HepG2 (cell line): Measurements from ENCODE around the gene ZBTB8OS. TPM values are rescaled to one million over a fixed set of nuclear protein-coding genes. Genes with fewer than 3 reads are reported as not detected.
A peak's percentile ranks its signal among the peaks of the same experiment; 100 is the strongest.

Source experiments
- ATF1 ChIP-seq: IDR thresholded peaks from 2 replicates; pipeline ENCODE4 v1.6.1; 2016; ENCODE audit warnings: mild to moderate bottlenecking, control low read depth
- DMAP1 ChIP-seq: IDR thresholded peaks from 2 replicates; pipeline ENCODE4 v1.6.1; 2016
- ELF1 ChIP-seq: sonication (generic); formaldehyde crosslinking; IDR thresholded peaks from 2 replicates; pipeline ENCODE4 v1.4.0; 2020; ENCODE audit warnings: missing genetic modification reagents
- KDM5A ChIP-seq: fragments of 200-600 bp; sonication (generic); IDR thresholded peaks from 2 replicates; pipeline ENCODE4 v1.7.0; 2018; ENCODE audit warnings: antibody characterized with exemption, mild to moderate bottlenecking, low read length, borderline replicate concordance
- MXI1 ChIP-seq: IDR thresholded peaks from 3 replicates; pipeline ENCODE4 v1.6.1; 2012; ENCODE audit warnings: low read depth, low read length, inconsistent platforms, borderline replicate concordance
- NR2F6 ChIP-seq, 2 experiments: IDR thresholded peaks; 2 replicates each; pipeline ENCODE4 v1.6.1; 2016; ENCODE audit warnings: antibody characterized with exemption in 1 of 2, mild to moderate bottlenecking in 1 of 2
- RFX5 ChIP-seq: IDR thresholded peaks from 2 replicates; pipeline ENCODE4 v1.6.1; 2011; ENCODE audit warnings: low read depth, low read length, improper control_type of control experiment
- RFXANK ChIP-seq: IDR thresholded peaks from 2 replicates; pipeline ENCODE4 v1.6.1; 2016
- RFXAP ChIP-seq: sonication (generic); formaldehyde crosslinking; IDR thresholded peaks from 2 replicates; pipeline ENCODE4 v1.4.0; 2020; ENCODE audit warnings: missing genetic modification reagents, borderline replicate concordance
- SNRNP70 ChIP-seq: fragments of 200-400 bp; formaldehyde crosslinking; IDR thresholded peaks from 2 replicates; pipeline ENCODE4 v1.6.1; 2017; ENCODE audit warnings: mild to moderate bottlenecking, low read depth, low read length, moderate library complexity
- TBX2 ChIP-seq: sonication (generic); formaldehyde crosslinking; IDR thresholded peaks from 2 replicates; pipeline ENCODE4 v1.5.0; 2020; ENCODE audit warnings: missing genetic modification reagents, mild to moderate bottlenecking, borderline replicate concordance
- UBTF ChIP-seq: sonication (generic); formaldehyde crosslinking; IDR thresholded peaks from 2 replicates; pipeline ENCODE4 v1.4.0; 2020; ENCODE audit warnings: mild to moderate bottlenecking, missing genetic modification reagents
- ZBTB37 ChIP-seq: sonication (generic); formaldehyde crosslinking; IDR thresholded peaks from 2 replicates; pipeline ENCODE4 v1.4.0; 2020; ENCODE audit warnings: mild to moderate bottlenecking, missing genetic modification reagents
- ZFP41 ChIP-seq: sonication (generic); formaldehyde crosslinking; IDR thresholded peaks from 2 replicates; pipeline ENCODE4 v1.4.0; 2020; ENCODE audit warnings: mild to moderate bottlenecking, missing genetic modification reagents, borderline replicate concordance
- ZNF281 ChIP-seq: sonication (generic); formaldehyde crosslinking; IDR thresholded peaks from 2 replicates; pipeline ENCODE4 v1.4.0; 2020; ENCODE audit warnings: missing genetic modification reagents, borderline replicate concordance
- ZNF333 ChIP-seq: sonication (generic); formaldehyde crosslinking; IDR thresholded peaks from 2 replicates; pipeline ENCODE4 v1.4.0; 2020; ENCODE audit warnings: mild to moderate bottlenecking, missing genetic modification reagents, borderline replicate concordance
- ZNF460 ChIP-seq: sonication (generic); formaldehyde crosslinking; IDR thresholded peaks from 2 replicates; pipeline ENCODE4 v1.5.1; 2020; ENCODE audit warnings: missing genetic modification reagents, mild to moderate bottlenecking, borderline replicate concordance
- ZNF503 ChIP-seq: sonication (generic); formaldehyde crosslinking; IDR thresholded peaks from 2 replicates; pipeline ENCODE4 v1.4.0; 2020; ENCODE audit warnings: missing genetic modification reagents
- ZNF704 ChIP-seq: sonication (generic); formaldehyde crosslinking; IDR thresholded peaks from 2 replicates; pipeline ENCODE4 v1.8.1; 2023; ENCODE audit warnings: mild to moderate bottlenecking, inconsistent platforms, moderate library complexity, missing genetic modification reagents, borderline replicate concordance
- ZSCAN30 ChIP-seq: sonication (generic); formaldehyde crosslinking; IDR thresholded peaks from 2 replicates; pipeline ENCODE4 v1.5.0; 2020; ENCODE audit warnings: mild to moderate bottlenecking, missing genetic modification reagents
- polyA plus RNA-seq, 8 experiments: library from polyadenylated mRNA; depleted of rRNA in 3 of 8; stranded (reverse) in 7 of 8; unstranded in 1 of 8; fragments of >200 nt; fragmentation: Illumina TruSeq in 4 of 8; extraction: Trizol in 4 of 8; gene quantifications; 2 replicates each; pipeline versions ENCODE4 v1.2.1 to v1.2.3, GENCODE V29; 2011 to 2016; ENCODE audit warnings: low read depth in 4 of 8, missing spikeins in 1 of 8, mixed read lengths in 1 of 8; ENCODE audit not compliant: insufficient read depth in 1 of 8
- total RNA-seq, 5 experiments: library from RNA; depleted of rRNA; stranded (reverse); fragments of >200 nt; fragmentation: Illumina TruSeq; extraction: Trizol; gene quantifications; 2 replicates each; pipeline ENCODE4 v1.2.3, GENCODE V29; 2016; ENCODE audit warnings: low read depth in 1 of 5

ZBTB8OS gene
- total and polyA plus RNA-seq, 2 of the 13 experiments (the other 11 are each of a cell fraction or from before 2014, with no cell fraction given) = 57.7 to 84.8 TPM

GRCh38 chr1:32612189-32612881 lies 38.0 kb downstream of the ZBTB8OS start (continued):
- TF ChIP-seq DMAP1 (CRISPR knock-in tag) = no peak
- 0 out of 2 replicates have a peak, but pooled peaks have one; percentile 40 for TF ChIP-seq RFXANK (CRISPR knock-in tag)
- TF ChIP-seq ZFP41 (CRISPR knock-in tag) = no peak
- no peak for TF ChIP-seq ZNF333 (CRISPR knock-in tag)
- TF ChIP-seq ZNF704 (CRISPR knock-in tag) = 0 out of 2 replicates have a peak, but pooled peaks have one; percentile 34
- TF ChIP-seq ATF1 (CRISPR knock-in tag) = no peak
- TF ChIP-seq MXI1 = peak; percentile 66; the same call in 2 of the 3 replicates
- TF ChIP-seq KDM5A = no peak
- TF ChIP-seq SNRNP70 = no peak
- TF ChIP-seq ZNF503 (CRISPR knock-in tag) = no peak
- no peak for TF ChIP-seq ZSCAN30 (CRISPR knock-in tag)
- TF ChIP-seq UBTF (CRISPR knock-in tag) = 0 out of 2 replicates have a peak, but pooled peaks have one; percentile 20
- no peak; the same call in 1 of the 2 replicates for TF ChIP-seq ZNF460 (CRISPR knock-in tag)
- TF ChIP-seq TBX2 (CRISPR knock-in tag) = peak; percentile 82
- no peak for TF ChIP-seq ZBTB37 (CRISPR knock-in tag)
- no peak for TF ChIP-seq ELF1
- TF ChIP-seq NR2F6 (IDR thresholded peaks at IDR 0.05) = peak; percentile 59; the same call in 1 of the 2 replicates
- TF ChIP-seq NR2F6 (CRISPR knock-in tag; IDR thresholded peaks at IDR 0.05) = peak; percentile 79
- no peak for TF ChIP-seq ZNF281
- peak; percentile 52; the same call in 1 of the 2 replicates for TF ChIP-seq RFXAP (CRISPR knock-in tag)
- TF ChIP-seq RFX5 = peak; percentile 59; the same call in 1 of the 2 replicates
